Nephron (organoid): Measurements from ENCODE around the gene CLMP.

ENCODE experiments used
- H3K27ac Mint-ChIP-seq, 3 experiments: 2 replicates each; pipeline ENCODE4 v1.8.0; 2020; ENCODE audit warnings: mixed read lengths in 3 of 3, mild to moderate bottlenecking in 2 of 3, moderate library complexity in 1 of 3
- H3K27me3 Mint-ChIP-seq: 2 replicates; pipeline ENCODE4 v1.8.0; 2021; ENCODE audit warnings: low read depth, mild to moderate bottlenecking, moderate library complexity, mixed read lengths
- H3K36me3 Mint-ChIP-seq: 2 replicates; pipeline ENCODE4 v1.8.0; 2020; ENCODE audit warnings: low read depth, mixed read lengths
- H3K4me1 Mint-ChIP-seq: 2 replicates; pipeline ENCODE4 v1.8.0; 2020; ENCODE audit warnings: mixed read lengths
- H3K4me3 Mint-ChIP-seq, 3 experiments: 2 replicates each; pipeline ENCODE4 v1.8.0; 2020; ENCODE audit warnings: mild to moderate bottlenecking in 3 of 3, mixed read lengths in 3 of 3, moderate library complexity in 2 of 3
- H3K9me3 Mint-ChIP-seq: 2 replicates; pipeline ENCODE4 v1.8.0; 2020; ENCODE audit warnings: mixed read lengths
- TF ChIP-seq, protein P1 (sequence below), 3 experiments: fragments of 200-600 bp; sonication (generic); IDR thresholded peaks; one replicate each; pipeline ENCODE4 v1.5.0; 2021; ENCODE audit warnings: antibody characterized with exemption in 3 of 3; ENCODE audit not compliant: unreplicated experiment in 3 of 3

The CLMP gene

DNA sequence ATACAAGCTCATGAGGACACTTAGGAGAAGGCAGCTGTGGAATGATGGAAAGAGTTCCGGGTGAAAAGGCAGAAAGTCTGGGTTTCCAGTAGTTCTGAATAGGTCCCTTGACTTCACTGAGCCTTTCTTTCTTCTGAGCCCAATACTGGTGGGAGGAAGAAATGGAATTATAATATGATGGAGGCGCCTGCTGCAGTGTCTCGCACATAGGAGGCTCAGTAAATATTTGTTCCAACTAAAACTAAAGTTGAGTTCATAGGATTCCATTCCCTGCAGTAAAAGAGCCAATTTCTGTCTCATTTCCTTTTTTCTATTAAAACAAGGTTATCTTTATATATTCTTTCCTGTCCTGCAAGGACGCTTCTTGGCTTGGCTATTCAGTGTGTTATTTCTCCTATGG, 5.2 kb upstream of the CLMP start:
- TF ChIP-seq, protein P1, sequence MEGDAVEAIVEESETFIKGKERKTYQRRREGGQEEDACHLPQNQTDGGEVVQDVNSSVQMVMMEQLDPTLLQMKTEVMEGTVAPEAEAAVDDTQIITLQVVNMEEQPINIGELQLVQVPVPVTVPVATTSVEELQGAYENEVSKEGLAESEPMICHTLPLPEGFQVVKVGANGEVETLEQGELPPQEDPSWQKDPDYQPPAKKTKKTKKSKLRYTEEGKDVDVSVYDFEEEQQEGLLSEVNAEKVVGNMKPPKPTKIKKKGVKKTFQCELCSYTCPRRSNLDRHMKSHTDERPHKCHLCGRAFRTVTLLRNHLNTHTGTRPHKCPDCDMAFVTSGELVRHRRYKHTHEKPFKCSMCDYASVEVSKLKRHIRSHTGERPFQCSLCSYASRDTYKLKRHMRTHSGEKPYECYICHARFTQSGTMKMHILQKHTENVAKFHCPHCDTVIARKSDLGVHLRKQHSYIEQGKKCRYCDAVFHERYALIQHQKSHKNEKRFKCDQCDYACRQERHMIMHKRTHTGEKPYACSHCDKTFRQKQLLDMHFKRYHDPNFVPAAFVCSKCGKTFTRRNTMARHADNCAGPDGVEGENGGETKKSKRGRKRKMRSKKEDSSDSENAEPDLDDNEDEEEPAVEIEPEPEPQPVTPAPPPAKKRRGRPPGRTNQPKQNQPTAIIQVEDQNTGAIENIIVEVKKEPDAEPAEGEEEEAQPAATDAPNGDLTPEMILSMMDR (IDR thresholded peaks at IDR 0.05; ENCODE audit: unreplicated experiment in 3 of 3), result no peak
- H3K9me3 Mint-ChIP-seq, result no peaks in the 10 kb centered on the region
- H3K27ac Mint-ChIP-seq, result peak overlapping the region in 2 of 3 experiments; percentile 24 to 45
- no peaks in the 10 kb centered on the region for H3K36me3 Mint-ChIP-seq
- H3K4me3 Mint-ChIP-seq, result no peak overlapping the region
- peaks cover 15% of the 10 kb centered on the region for H3K27me3 Mint-ChIP-seq
- H3K4me1 Mint-ChIP-seq, result peaks cover 56% of the 10 kb centered on the region

- TF ChIP-seq, protein P1 (IDR thresholded peaks at IDR 0.05; ENCODE audit: unreplicated experiment in 3 of 3), result no peak
- H3K4me1 Mint-ChIP-seq, result peaks cover 60% of the 10 kb centered on the region
These were observed 2.7 kb upstream of the CLMP start for GRCh38 chr11:123197711-123198110.

DNA sequence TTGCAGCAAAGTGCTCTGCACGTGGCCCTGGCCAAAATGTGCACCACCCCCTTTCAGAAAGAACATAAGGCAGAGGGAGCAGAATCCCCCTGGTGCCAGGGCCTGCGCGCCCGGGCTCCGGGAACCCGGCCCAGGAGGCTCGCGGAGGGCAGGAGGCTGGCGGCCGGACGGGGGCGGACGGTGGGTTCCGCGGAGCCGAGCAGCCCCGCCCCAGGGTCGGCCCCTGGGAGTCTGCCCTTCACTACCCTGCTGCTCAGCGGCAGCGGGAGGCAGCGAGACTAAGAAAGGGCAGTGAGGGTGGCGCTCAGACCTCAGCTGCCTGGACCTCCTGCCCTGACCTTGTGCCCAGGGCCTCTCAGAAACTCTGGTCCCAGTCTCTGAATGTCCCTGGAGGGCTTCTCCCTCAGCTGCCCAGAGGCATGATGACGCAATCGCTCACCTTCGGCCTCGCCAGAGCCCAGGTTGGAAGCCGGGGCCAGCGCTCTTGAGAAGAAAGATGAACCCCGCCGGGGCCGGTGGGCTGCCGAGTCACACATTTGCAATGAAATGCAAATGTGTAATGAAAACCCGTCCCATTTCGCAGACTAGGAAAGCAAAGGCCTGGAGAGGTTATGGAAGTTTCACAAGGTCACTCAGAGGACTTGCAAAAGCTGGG, 1.1 kb upstream of the CLMP start:
- TF ChIP-seq, protein P1 (IDR thresholded peaks at IDR 0.05; ENCODE audit: unreplicated experiment in 3 of 3), result no peak
- peaks cover 59% of the 10 kb centered on the region for H3K4me1 Mint-ChIP-seq
- H3K36me3 Mint-ChIP-seq, result peaks cover 7% of the 10 kb centered on the region
- H3K27me3 Mint-ChIP-seq, result peaks cover 42% of the 10 kb centered on the region
- H3K9me3 Mint-ChIP-seq, result no peaks in the 10 kb centered on the region
- H3K4me3 Mint-ChIP-seq, result peak overlapping the region; percentile 86 to 89 (median 89)
- H3K27ac Mint-ChIP-seq, result peak overlapping the region in 2 of 3 experiments; percentile 96 to 98

More at GRCh38 chr11:123197711-123198110, 2.7 kb upstream of the CLMP start:
- Mint-ChIP-seq H3K36me3 (no peaks in the 10 kb centered on the region), H3K27ac (peak overlapping the region in 1 of 3 experiments; percentile 35), H3K4me3 (peak overlapping the region; percentile 24 to 39 (median 29)), H3K27me3 (peaks cover 36% of the 10 kb centered on the region), H3K9me3 (no peaks in the 10 kb centered on the region)

- Mint-ChIP-seq H3K4me3 (peak overlapping the region; percentile 89 to 91 (median 90)), H3K27me3 (peaks cover 42% of the 10 kb centered on the region), H3K27ac (peak overlapping the region; percentile 83 to 96 (median 96)), H3K4me1 (peaks cover 57% of the 10 kb centered on the region), H3K36me3 (peaks cover 15% of the 10 kb centered on the region), H3K9me3 (no peaks in the 10 kb centered on the region)
- TF ChIP-seq, protein P1 (IDR thresholded peaks at IDR 0.05; ENCODE audit: unreplicated experiment in 3 of 3), result no peak
These were observed 486 bp downstream of the CLMP start for GRCh38 chr11:123194337-123195187.

- H3K4me3 Mint-ChIP-seq, result peak overlapping the region; percentile 89 to 91 (median 90)
- H3K27me3 Mint-ChIP-seq, result peaks cover 42% of the 10 kb centered on the region
- TF ChIP-seq, protein P1 (IDR thresholded peaks at IDR 0.05; ENCODE audit: unreplicated experiment in 3 of 3), result no peak
- H3K36me3 Mint-ChIP-seq, result peaks cover 15% of the 10 kb centered on the region
- H3K27ac Mint-ChIP-seq, result peak overlapping the region; percentile 83 to 96 (median 94)
- H3K4me1 Mint-ChIP-seq, result peaks cover 54% of the 10 kb centered on the region
- no peaks in the 10 kb centered on the region for H3K9me3 Mint-ChIP-seq
These were observed 1.3 kb downstream of the CLMP start for GRCh38 chr11:123193742-123194141.
